T-helper 1 cell treated with Interleukin-12 subunit alpha and Interleukin-12 subunit beta and Interleukin-4 antibody, amounts not matched to agents 30 μg/mL and 1 μg/mL, for 36 hours (primary cell): Measurements from ENCODE around the gene AAMP.
"Not testable (repeated sequence)": the region's sequence is repeated elsewhere in the genome, so short reads cannot be mapped to it uniquely, and the experiment has no call there.

Source experiments
- H3K27ac Mint-ChIP-seq: one replicate; pipeline ENCODE4 v1.8.0; 2021; ENCODE audit warnings: mild to moderate bottlenecking, mixed read lengths
- H3K27me3 Mint-ChIP-seq: one replicate; pipeline ENCODE4 v1.8.0; 2021; ENCODE audit warnings: low read depth, mixed read lengths
- H3K36me3 Mint-ChIP-seq: one replicate; pipeline ENCODE4 v1.8.0; 2021; ENCODE audit warnings: low read depth, mixed read lengths
- H3K4me1 Mint-ChIP-seq: one replicate; pipeline ENCODE4 v1.8.0; 2021; ENCODE audit warnings: low read depth, mixed read lengths
- H3K4me3 Mint-ChIP-seq: one replicate; pipeline ENCODE4 v1.8.0; 2021; ENCODE audit warnings: mild to moderate bottlenecking, moderate library complexity, mixed read lengths
- H3K9me3 Mint-ChIP-seq: one replicate; pipeline ENCODE4 v1.8.0; 2021; ENCODE audit warnings: mixed read lengths

Gene AAMP

DNA sequence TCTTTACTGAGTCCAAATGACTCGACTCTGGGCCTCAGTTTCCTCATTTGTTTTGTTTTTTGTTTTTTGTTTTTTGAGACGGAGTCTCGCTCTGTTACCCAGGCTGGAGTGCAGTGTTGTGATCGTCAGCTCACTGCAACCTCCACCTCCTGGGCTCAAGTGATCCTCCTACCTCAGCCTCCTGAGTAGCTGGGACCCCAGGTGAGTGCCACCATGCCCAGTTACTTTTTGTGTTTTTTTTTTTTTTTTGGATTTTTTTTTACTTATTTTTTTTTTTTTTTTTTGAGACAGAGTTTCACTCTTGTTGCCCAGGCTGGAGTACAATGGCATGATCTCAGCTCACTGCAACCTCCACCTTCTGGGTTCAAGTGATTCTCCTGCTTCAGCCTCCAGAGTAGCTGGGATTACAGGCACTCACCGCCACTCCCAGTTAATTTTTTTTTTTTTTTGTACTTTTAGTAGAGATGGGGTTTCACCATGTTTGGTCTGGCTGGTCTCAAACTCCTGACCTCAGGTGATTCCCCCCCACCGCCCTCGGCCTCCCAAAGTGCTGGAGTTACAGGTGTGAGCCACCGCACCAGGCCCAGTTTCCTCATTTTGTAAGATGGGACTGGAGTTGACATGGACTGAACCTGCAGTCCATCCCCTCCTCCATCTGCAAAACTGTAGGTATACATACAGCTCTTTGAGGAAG is 3.4 kb upstream of the AAMP start:
- Mint-ChIP-seq H3K36me3 (peaks cover 42% of the 10 kb centered on the region), H3K27ac (peak overlapping the region; percentile 36), H3K4me1 (peaks cover 30% of the 10 kb centered on the region)
- not testable (repeated sequence) for H3K9me3 Mint-ChIP-seq, H3K27me3 Mint-ChIP-seq, H3K4me3 Mint-ChIP-seq

GRCh38 chr2:218272531-218273212 is 2.7 kb upstream of the AAMP start:
- Mint-ChIP-seq H3K36me3 (peaks cover 42% of the 10 kb centered on the region), H3K9me3 (no peaks in the 10 kb centered on the region), H3K27ac (no peak overlapping the region), H3K27me3 (no peaks in the 10 kb centered on the region), H3K4me3 (peak overlapping the region; percentile 28), H3K4me1 (peaks cover 30% of the 10 kb centered on the region)

DNA sequence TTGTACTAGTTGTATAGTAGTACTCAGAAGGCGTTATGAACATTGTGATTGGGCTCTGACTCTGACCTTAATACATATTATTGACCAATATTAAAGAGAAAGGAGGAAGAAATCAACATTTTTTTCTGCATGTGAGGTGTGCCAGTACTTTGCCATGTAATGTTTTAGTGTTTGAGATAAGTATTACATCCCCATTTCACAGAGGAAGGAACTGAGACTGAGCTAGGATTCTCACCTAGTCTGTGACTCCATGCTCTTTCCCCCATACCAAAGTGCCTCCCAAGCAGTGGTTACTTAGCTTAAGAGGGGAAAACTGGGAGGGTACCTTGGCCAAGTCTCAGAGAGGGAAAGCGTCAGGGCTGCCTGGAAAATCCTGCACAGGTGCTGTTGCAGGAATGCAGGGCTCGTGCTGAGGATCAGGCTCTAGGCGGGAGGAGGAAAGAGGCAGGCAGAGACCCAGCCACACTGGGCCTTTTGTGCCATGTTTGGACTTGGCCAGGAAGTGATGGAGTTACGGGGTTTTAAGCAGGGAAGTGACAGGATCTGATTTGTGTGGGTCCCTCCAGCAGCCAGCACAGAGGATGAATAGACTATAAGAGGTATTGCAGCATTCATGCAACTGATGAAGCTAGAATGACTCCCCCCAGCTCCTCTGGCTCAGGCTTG is 2.1 kb upstream of the AAMP start:
- peaks cover 42% of the 10 kb centered on the region for H3K36me3 Mint-ChIP-seq
- no peaks in the 10 kb centered on the region for H3K9me3 Mint-ChIP-seq
- H3K27me3 Mint-ChIP-seq: no peaks in the 10 kb centered on the region
- peak overlapping the region; percentile 93 for H3K4me3 Mint-ChIP-seq
- peaks cover 33% of the 10 kb centered on the region for H3K4me1 Mint-ChIP-seq
- peak overlapping the region; percentile 8 for H3K27ac Mint-ChIP-seq

GRCh38 chr2:218271487-218271797 is 1.5 kb upstream of the AAMP start:
- no peaks in the 10 kb centered on the region for H3K9me3 Mint-ChIP-seq
- no peaks in the 10 kb centered on the region for H3K27me3 Mint-ChIP-seq
- H3K27ac Mint-ChIP-seq: no peak overlapping the region
- H3K36me3 Mint-ChIP-seq: peaks cover 37% of the 10 kb centered on the region
- peaks cover 33% of the 10 kb centered on the region for H3K4me1 Mint-ChIP-seq
- H3K4me3 Mint-ChIP-seq: peak overlapping the region; percentile 93

GRCh38 chr2:218270721-218271486 is 967 bp upstream of the AAMP start:
- H3K9me3 Mint-ChIP-seq: no peaks in the 10 kb centered on the region
- peak overlapping the region; percentile 93 for H3K4me3 Mint-ChIP-seq
- H3K27ac Mint-ChIP-seq: peak overlapping the region; percentile 21
- peaks cover 35% of the 10 kb centered on the region for H3K36me3 Mint-ChIP-seq
- H3K27me3 Mint-ChIP-seq: no peaks in the 10 kb centered on the region
- H3K4me1 Mint-ChIP-seq: peaks cover 34% of the 10 kb centered on the region

GRCh38 chr2:218267259-218267658 is 2.7 kb downstream of the AAMP start:
- H3K27me3 Mint-ChIP-seq: no peaks in the 10 kb centered on the region
- no peaks in the 10 kb centered on the region for H3K9me3 Mint-ChIP-seq
- H3K36me3 Mint-ChIP-seq: peaks cover 23% of the 10 kb centered on the region
- H3K4me1 Mint-ChIP-seq: peaks cover 35% of the 10 kb centered on the region
- no peak overlapping the region for H3K4me3 Mint-ChIP-seq
- H3K27ac Mint-ChIP-seq: no peak overlapping the region

DNA sequence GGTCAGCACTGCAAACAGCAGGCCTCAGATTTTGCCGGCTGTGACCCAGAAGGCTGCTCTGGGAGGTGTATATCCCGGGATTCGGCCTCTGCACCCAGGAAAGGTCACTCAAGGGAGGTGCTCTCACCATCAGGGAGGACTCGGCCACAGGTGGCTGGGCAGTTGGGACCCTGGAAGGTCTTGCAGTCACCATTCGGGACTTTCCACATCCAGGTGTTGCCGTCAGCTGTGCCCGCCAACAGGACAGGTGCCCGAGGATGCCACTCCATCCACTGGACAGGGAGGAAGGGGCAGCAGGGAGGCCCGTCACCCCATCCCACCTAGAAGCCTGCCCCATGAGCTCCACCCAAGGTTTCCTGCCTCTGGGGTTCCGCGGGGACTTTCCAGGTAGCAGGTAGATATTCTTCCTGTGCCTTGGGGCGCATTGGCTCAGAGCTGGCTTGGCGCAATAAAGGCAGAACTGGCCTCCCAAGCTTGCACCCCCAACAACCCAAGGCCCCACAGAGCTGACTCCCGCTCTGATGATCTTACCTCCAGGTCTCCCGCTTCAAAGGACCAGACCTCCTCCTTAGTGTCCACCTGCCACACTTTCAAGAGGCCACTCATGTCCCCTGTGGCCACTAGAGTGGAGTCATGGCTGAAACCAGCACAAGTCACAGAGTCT is 3.5 kb downstream of the AAMP start:
- H3K9me3 Mint-ChIP-seq: no peaks in the 10 kb centered on the region
- peaks cover 23% of the 10 kb centered on the region for H3K36me3 Mint-ChIP-seq
- H3K4me1 Mint-ChIP-seq: peaks cover 27% of the 10 kb centered on the region
- H3K27ac Mint-ChIP-seq: peak overlapping the region; percentile 43
- H3K4me3 Mint-ChIP-seq: no peak overlapping the region
- H3K27me3 Mint-ChIP-seq: no peaks in the 10 kb centered on the region

- no peak overlapping the region for H3K27ac Mint-ChIP-seq
- H3K9me3 Mint-ChIP-seq: no peaks in the 10 kb centered on the region
- H3K27me3 Mint-ChIP-seq: no peaks in the 10 kb centered on the region
- H3K36me3 Mint-ChIP-seq: peaks cover 23% of the 10 kb centered on the region
- H3K4me1 Mint-ChIP-seq: peaks cover 22% of the 10 kb centered on the region
- H3K4me3 Mint-ChIP-seq: no peak overlapping the region
Observed at GRCh38 chr2:218265626-218266025, 4.3 kb downstream of the AAMP start.

DNA sequence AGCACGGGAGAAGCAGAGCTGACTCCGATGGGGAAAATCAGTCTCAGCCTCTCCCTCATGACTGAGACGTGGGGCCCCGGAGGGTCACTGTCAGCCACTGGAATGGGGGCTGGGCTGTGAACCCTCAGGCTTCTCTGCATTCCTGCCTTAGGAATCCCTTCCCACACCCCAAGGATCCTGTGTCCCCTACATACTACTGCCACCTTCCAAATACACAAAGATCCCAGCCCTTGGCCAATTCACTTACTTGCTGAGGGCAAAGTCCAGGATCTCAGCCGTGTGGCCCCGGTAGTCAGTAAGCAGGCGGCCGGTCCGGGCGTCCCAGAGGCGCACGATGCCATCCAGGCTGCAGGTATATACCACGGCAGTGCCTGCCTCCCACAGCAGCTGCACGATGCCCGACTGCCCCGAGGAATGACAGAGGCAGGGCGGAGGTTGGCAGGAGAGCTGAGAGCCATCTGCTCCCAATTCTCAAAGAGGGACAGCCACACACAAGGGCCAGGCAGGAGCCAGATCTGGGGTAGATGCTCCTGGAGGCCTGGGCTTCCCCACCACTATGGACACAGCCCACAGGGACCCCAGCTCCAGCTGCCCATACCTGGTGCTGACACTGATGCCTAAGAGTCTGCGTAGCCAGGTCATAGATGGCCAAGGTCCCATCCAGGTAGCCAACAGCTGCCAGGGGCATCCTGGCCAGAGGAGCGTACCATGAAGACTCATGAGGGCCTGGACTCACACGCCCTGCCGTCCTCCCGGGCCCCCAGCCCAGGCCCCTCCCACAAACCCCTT is 5.0 kb downstream of the AAMP start:
- Mint-ChIP-seq H3K36me3 (peaks cover 20% of the 10 kb centered on the region), H3K9me3 (no peaks in the 10 kb centered on the region), H3K4me3 (no peak overlapping the region), H3K27ac (no peak overlapping the region), H3K4me1 (peaks cover 20% of the 10 kb centered on the region), H3K27me3 (no peaks in the 10 kb centered on the region)

- peak overlapping the region; percentile 65 for H3K27ac Mint-ChIP-seq
Observed at GRCh38 chr2:218263817-218264641, 5.9 kb downstream of the AAMP start.

DNA sequence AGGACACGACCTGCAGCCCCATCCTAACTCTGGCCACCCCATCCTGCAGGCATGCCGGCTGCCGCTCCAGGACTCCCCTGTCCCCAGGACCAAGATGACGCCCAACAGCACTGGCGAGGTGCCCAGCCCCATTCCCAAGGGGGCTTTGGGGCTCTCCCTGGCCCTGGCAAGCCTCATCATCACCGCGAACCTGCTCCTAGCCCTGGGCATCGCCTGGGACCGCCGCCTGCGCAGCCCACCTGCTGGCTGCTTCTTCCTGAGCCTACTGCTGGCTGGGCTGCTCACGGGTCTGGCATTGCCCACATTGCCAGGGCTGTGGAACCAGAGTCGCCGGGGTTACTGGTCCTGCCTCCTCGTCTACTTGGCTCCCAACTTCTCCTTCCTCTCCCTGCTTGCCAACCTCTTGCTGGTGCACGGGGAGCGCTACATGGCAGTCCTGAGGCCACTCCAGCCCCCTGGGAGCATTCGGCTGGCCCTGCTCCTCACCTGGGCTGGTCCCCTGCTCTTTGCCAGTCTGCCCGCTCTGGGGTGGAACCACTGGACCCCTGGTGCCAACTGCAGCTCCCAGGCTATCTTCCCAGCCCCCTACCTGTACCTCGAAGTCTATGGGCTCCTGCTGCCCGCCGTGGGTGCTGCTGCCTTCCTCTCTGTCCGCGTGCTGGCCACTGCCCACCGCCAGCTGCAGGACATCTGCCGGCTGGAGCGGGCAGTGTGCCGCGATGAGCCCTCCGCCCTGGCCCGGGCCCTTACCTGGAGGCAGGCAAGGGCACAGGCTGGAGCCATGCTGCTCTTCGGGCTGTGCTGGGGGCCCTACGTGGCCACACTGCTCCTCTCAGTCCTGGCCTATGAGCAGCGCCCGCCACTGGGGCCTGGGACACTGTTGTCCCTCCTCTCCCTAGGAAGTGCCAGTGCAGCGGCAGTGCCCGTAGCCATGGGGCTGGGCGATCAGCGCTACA is 7.0 kb downstream of the AAMP start:
- H3K36me3 Mint-ChIP-seq: peaks cover 15% of the 10 kb centered on the region
- no peaks in the 10 kb centered on the region for H3K9me3 Mint-ChIP-seq
- H3K4me1 Mint-ChIP-seq: peaks cover 15% of the 10 kb centered on the region
- H3K4me3 Mint-ChIP-seq: no peak overlapping the region
- no peaks in the 10 kb centered on the region for H3K27me3 Mint-ChIP-seq
- no peak overlapping the region for H3K27ac Mint-ChIP-seq

More at GRCh38 chr2:218263817-218264641, 5.9 kb downstream of the AAMP start:
- Mint-ChIP-seq H3K4me3 (no peak overlapping the region), H3K27me3 (no peaks in the 10 kb centered on the region), H3K36me3 (peaks cover 15% of the 10 kb centered on the region), H3K9me3 (no peaks in the 10 kb centered on the region), H3K4me1 (peaks cover 15% of the 10 kb centered on the region)

GRCh38 chr2:218262237-218262600 is 7.7 kb downstream of the AAMP start:
- H3K9me3 Mint-ChIP-seq: no peaks in the 10 kb centered on the region
- no peak overlapping the region for H3K27ac Mint-ChIP-seq
- no peak overlapping the region for H3K4me3 Mint-ChIP-seq
- H3K4me1 Mint-ChIP-seq: peaks cover 15% of the 10 kb centered on the region
- peaks cover 15% of the 10 kb centered on the region for H3K36me3 Mint-ChIP-seq
- no peaks in the 10 kb centered on the region for H3K27me3 Mint-ChIP-seq
